Activated T-cell treated with anti-CD3 and anti-CD28 coated beads, Interleukin-2, amount 50 U/mL, for 4 hours (primary cell): ENCODE results near the gene ITPRID2. TPM values are rescaled to one million over a fixed set of nuclear protein-coding genes. Genes with fewer than 3 reads are reported as not detected.

Source experiments
- ATAC-seq, 2 donors: fragments of 200-7000 bp; cut with Tn5 transposase; one replicate each; pipeline ENCODE4 v1.10.0; 2021
- DNase-seq: peaks from one replicate; pipeline ENCODE4 v3.0.0-alpha.2; 2020
- H3K27me3 Mint-ChIP-seq: one replicate; pipeline ENCODE4 v1.8.0; 2021; ENCODE audit warnings: low read depth, mixed read lengths
- H3K36me3 Mint-ChIP-seq: one replicate; pipeline ENCODE4 v1.8.0; 2022; ENCODE audit warnings: mixed read lengths; ENCODE audit not compliant: insufficient read depth
- H3K4me1 Mint-ChIP-seq: one replicate; pipeline ENCODE4 v1.8.0; 2021; ENCODE audit warnings: low read depth, mixed read lengths
- H3K4me3 Mint-ChIP-seq: one replicate; pipeline ENCODE4 v1.8.0; 2021; ENCODE audit warnings: mild to moderate bottlenecking, moderate library complexity, mixed read lengths
- H3K9me3 Mint-ChIP-seq: one replicate; pipeline ENCODE4 v1.8.0; 2021; ENCODE audit warnings: mixed read lengths
- total RNA-seq, 3 donors: library from RNA; stranded (reverse); gene quantifications; one replicate each; pipeline ENCODE4 v1.2.1, GENCODE V29; 2021

The ITPRID2 gene
- total RNA-seq, 3 donors from 2014 or later: 30.9 to 41.8 (median 37.5) TPM

DNA sequence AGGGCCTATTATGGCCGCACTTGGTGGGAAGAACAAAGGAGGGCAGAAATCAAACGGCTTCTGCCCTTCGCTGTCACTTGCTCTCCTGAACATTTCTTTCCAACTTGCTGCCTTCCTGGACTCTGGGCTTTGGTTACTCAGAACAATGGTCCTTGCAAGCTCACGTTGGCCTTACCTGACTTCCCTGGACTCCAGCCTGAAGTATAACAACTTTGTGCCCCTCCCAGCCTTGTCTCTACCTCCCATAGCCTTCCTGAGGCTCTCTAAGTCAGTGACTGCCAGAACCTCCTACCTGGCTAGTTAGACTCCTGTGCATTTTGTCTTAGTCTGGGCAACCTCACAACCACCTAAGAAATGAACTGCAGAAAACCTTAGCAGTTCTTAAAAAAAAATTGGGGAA is 30.2 kb upstream of the ITPRID2 start:
- H3K4me3 Mint-ChIP-seq: no peak overlapping the region
- H3K27me3 Mint-ChIP-seq: no peaks in the 10 kb centered on the region
- ATAC-seq (no peak), DNase-seq (no peak)
- H3K36me3 Mint-ChIP-seq: no peaks in the 10 kb centered on the region
- H3K4me1 Mint-ChIP-seq: no peaks in the 10 kb centered on the region
- H3K9me3 Mint-ChIP-seq: no peaks in the 10 kb centered on the region

- Mint-ChIP-seq H3K9me3 (no peaks in the 10 kb centered on the region), H3K4me3 (no peak overlapping the region), H3K4me1 (no peaks in the 10 kb centered on the region), H3K27me3 (no peaks in the 10 kb centered on the region), H3K36me3 (no peaks in the 10 kb centered on the region)
- DNase-seq (no peak), ATAC-seq (no peak)
These were observed 28.8 kb upstream of the ITPRID2 start for GRCh38 chr2:181862583-181863281.

DNA sequence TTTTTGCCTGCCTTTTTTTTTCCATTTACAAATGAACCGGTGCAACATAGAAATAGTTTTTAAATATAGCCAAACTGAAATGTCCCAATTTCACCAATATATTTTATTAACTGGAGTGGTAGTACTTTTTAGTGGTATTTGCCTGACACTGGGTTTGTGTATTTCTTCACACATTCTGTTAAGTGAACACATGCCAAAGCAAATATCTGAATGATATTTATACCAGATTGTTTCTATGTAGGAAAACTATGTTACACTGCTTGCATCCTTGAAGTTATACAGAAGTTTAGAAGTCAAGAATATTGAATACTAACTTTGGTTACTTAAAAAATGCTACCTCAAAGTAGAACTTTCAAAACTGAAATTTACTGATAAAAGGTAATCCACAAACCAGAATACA is 19.4 kb upstream of the ITPRID2 start:
- Mint-ChIP-seq H3K9me3 (no peaks in the 10 kb centered on the region), H3K4me3 (no peak overlapping the region), H3K27me3 (peaks cover 4% of the 10 kb centered on the region), H3K4me1 (no peaks in the 10 kb centered on the region), H3K36me3 (no peaks in the 10 kb centered on the region)
- ATAC-seq: no peak
- DNase-seq: no peak

GRCh38 chr2:181876614-181877063 is 14.9 kb upstream of the ITPRID2 start:
- no peaks in the 10 kb centered on the region for H3K36me3 Mint-ChIP-seq
- H3K4me1 Mint-ChIP-seq: no peaks in the 10 kb centered on the region
- H3K4me3 Mint-ChIP-seq: no peak overlapping the region
- H3K27me3 Mint-ChIP-seq: peaks cover 2% of the 10 kb centered on the region
- no peaks in the 10 kb centered on the region for H3K9me3 Mint-ChIP-seq
- DNase-seq (no peak), ATAC-seq (no peak)

DNA sequence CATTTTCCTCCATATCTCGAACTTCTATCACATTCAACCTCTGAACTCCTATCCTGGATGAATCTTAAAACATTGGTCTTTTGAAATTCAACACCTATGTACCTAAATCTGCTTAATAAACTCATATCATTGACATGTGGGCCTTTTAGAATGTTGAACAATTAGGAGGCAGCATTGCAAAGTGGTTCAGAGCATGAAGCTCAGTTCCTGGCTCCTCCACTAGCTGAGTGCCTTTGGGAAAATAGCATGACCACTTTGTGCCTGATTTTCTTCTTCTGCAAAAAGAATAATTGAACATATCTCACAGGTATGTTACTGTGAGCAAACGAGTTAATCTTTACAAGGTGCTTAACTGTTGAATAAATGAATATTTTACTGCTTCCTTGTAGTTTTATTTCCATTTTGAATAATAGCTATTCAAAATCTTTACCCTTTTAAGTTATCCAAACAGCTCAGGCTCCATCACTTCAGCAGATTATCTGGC is 14.3 kb upstream of the ITPRID2 start:
- H3K4me1 Mint-ChIP-seq: no peaks in the 10 kb centered on the region
- H3K4me3 Mint-ChIP-seq: no peak overlapping the region
- DNase-seq (no peak), ATAC-seq (no peak)
- peaks cover 2% of the 10 kb centered on the region for H3K27me3 Mint-ChIP-seq
- no peaks in the 10 kb centered on the region for H3K9me3 Mint-ChIP-seq
- H3K36me3 Mint-ChIP-seq: no peaks in the 10 kb centered on the region

- Mint-ChIP-seq H3K9me3 (no peaks in the 10 kb centered on the region), H3K36me3 (no peaks in the 10 kb centered on the region), H3K27me3 (peaks cover 2% of the 10 kb centered on the region), H3K4me3 (no peak overlapping the region), H3K4me1 (no peaks in the 10 kb centered on the region)
- ATAC-seq (no peak), DNase-seq (no peak)
These were observed 13.1 kb upstream of the ITPRID2 start for GRCh38 chr2:181878448-181878847.

- no peaks in the 10 kb centered on the region for H3K4me1 Mint-ChIP-seq
- H3K9me3 Mint-ChIP-seq: no peaks in the 10 kb centered on the region
- ATAC-seq: no peak
- no peak overlapping the region for H3K4me3 Mint-ChIP-seq
- DNase-seq: no peak
- H3K36me3 Mint-ChIP-seq: no peaks in the 10 kb centered on the region
- peaks cover 2% of the 10 kb centered on the region for H3K27me3 Mint-ChIP-seq
These were observed 12.2 kb upstream of the ITPRID2 start for GRCh38 chr2:181879295-181879694.

DNA sequence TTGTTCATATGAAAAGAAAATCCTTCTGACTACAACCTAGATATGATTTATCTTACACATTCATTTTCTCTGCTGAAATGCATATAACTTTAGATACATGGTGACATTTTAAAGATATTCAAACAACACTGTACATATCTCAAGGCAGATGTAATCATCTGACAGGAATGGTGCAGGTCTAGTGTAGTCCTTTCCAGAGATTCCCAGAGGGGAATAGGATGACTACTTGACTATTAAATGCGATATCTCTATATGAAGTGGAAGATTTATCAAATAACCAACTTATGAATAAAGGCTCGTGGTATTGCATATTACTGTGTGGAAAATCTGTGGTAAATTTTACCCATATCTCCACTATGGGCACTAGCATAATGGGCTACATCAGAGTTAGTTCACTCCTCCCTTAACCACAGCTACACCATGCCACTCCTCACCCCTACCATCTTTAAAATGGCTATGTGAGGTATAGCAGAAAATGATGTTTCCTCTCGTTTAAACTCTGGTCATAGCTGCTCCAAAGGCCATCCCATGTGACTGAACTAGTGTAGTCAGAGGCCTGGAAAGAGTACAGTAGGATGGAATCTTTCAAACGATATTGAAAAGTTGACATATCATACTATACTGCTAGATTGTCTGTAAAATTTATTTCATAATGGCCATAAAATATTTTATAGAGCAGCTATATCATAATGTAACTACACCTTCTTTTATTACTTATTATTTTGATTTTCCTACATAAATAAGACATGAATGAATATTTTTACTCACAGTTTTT is 9.1 kb upstream of the ITPRID2 start:
- H3K27me3 Mint-ChIP-seq: peaks cover 21% of the 10 kb centered on the region

DNA sequence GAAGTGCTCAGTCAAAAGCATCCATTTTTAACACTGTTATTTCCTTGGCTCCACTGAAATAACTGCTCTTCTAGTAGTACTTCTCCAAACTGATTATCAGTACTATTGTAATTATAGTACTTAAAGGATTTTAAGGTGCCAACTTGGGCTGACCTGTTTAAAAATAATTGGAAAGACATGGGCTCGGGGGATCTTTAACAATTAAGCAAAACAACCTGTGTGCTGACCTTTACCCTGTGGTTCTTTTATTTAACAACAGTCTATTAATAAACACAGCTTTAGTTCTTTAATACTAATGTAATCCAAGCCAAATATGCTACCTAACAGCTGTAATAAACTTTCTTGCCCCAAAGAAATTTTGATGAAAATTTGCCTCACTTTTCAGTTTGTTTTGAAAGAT is 6.9 kb upstream of the ITPRID2 start:
- Mint-ChIP-seq H3K9me3 (no peaks in the 10 kb centered on the region), H3K27me3 (peaks cover 25% of the 10 kb centered on the region), H3K4me3 (no peak overlapping the region), H3K36me3 (no peaks in the 10 kb centered on the region), H3K4me1 (no peaks in the 10 kb centered on the region)
- ATAC-seq (no peak), DNase-seq (no peak)

More for the DNA sequence above, 9.1 kb upstream of the ITPRID2 start:
- no peak for DNase-seq
- no peak for ATAC-seq
- H3K4me1 Mint-ChIP-seq: no peaks in the 10 kb centered on the region
- no peak overlapping the region for H3K4me3 Mint-ChIP-seq
- H3K9me3 Mint-ChIP-seq: no peaks in the 10 kb centered on the region
- no peaks in the 10 kb centered on the region for H3K36me3 Mint-ChIP-seq

- no peak for DNase-seq
- no peaks in the 10 kb centered on the region for H3K36me3 Mint-ChIP-seq
- no peak overlapping the region for H3K4me3 Mint-ChIP-seq
- no peak for ATAC-seq
- no peaks in the 10 kb centered on the region for H3K4me1 Mint-ChIP-seq
- no peaks in the 10 kb centered on the region for H3K9me3 Mint-ChIP-seq
- H3K27me3 Mint-ChIP-seq: peaks cover 28% of the 10 kb centered on the region
These were observed 6.4 kb upstream of the ITPRID2 start for GRCh38 chr2:181885096-181885495.

GRCh38 chr2:181886192-181886591 is 5.3 kb upstream of the ITPRID2 start:
- H3K4me1 Mint-ChIP-seq: peaks cover 2% of the 10 kb centered on the region
- peaks cover 30% of the 10 kb centered on the region for H3K27me3 Mint-ChIP-seq
- H3K36me3 Mint-ChIP-seq: no peaks in the 10 kb centered on the region
- no peak overlapping the region for H3K4me3 Mint-ChIP-seq
- no peak for DNase-seq
- H3K9me3 Mint-ChIP-seq: no peaks in the 10 kb centered on the region
- no peak for ATAC-seq

DNA sequence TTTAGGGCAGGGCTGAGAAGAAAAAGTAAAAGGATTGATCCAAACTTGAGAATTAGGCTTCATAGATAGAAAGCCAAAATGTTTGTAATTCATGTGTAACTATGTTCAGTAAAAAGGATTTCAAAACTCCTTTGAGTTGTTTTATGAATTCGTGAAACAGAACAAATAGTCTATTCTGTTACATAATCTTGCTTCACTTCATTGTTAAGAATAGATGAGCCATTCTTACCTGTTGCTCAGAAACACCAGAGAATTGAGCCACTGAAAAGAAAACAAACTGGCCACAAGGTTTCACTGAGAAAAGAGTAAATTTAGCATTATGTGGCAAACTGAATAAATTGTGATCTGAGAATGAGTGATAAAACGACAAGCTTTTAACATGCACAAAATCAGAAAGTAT is 4.5 kb upstream of the ITPRID2 start:
- ATAC-seq (no peak), DNase-seq (no peak)
- Mint-ChIP-seq H3K27me3 (peaks cover 30% of the 10 kb centered on the region), H3K4me3 (no peak overlapping the region), H3K9me3 (no peaks in the 10 kb centered on the region), H3K4me1 (peaks cover 4% of the 10 kb centered on the region), H3K36me3 (no peaks in the 10 kb centered on the region)

DNA sequence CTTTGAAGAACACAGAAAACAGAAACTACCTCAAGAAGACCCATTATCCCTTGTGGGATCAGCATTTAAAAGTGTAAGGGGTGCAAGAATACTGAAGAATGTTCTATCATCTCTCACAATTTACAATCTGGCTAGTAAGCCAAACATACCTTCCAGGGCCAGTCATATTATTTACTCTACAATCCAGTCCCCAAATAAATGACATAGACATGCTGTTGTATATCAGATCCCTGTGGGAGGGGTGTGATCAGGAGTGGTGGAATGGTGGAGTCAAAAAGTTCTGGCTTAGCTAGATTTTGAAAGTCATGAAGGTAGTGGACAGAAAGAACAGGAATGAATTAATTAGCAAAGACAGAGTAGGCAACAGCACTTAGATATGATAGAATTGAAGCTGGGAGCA is 1.8 kb upstream of the ITPRID2 start:
- Mint-ChIP-seq H3K27me3 (peaks cover 27% of the 10 kb centered on the region), H3K4me1 (peaks cover 26% of the 10 kb centered on the region), H3K4me3 (no peak overlapping the region), H3K36me3 (peaks cover 6% of the 10 kb centered on the region), H3K9me3 (no peaks in the 10 kb centered on the region)
- ATAC-seq (no peak), DNase-seq (no peak)

DNA sequence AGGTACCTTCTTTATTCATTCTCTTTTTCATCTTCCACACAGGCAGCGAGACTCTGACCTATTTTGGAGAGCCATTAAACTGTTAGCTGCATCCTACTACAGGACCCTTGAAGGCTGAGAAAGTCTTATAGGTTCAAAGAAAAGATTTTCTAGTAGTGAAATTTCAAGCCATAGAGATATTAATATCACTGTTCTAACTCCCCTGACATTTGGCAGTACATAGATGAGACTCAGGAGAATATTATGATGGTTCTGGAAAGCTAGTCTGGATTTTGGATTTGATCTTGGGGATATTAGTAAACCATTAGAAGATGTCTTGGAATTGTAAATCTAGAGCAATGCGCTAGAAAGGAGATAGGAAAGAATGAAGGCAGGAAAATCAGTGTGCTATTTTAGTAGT is 1.3 kb upstream of the ITPRID2 start:
- H3K36me3 Mint-ChIP-seq: peaks cover 6% of the 10 kb centered on the region
- H3K4me3 Mint-ChIP-seq: no peak overlapping the region
- DNase-seq (no peak), ATAC-seq (no peak)
- H3K4me1 Mint-ChIP-seq: peaks cover 26% of the 10 kb centered on the region
- H3K27me3 Mint-ChIP-seq: peaks cover 25% of the 10 kb centered on the region
- H3K9me3 Mint-ChIP-seq: no peaks in the 10 kb centered on the region
